LHCN-M2 (cell line): ENCODE results near the gene PPA1. TPM values are rescaled to one million over a fixed set of nuclear protein-coding genes. Genes with fewer than 3 reads are reported as not detected.
A peak's percentile ranks its signal among the peaks of the same experiment; 100 is the strongest.
"Not testable (repeated sequence)": the region's sequence is repeated elsewhere in the genome, so short reads cannot be mapped to it uniquely, and the experiment has no call there.

Experiments used
- DNase-seq: peaks from one replicate; pipeline ENCODE4 v3.0.0-alpha.2; 2012; ENCODE audit warnings: low read depth
- total RNA-seq: library from RNA; depleted of rRNA; stranded (reverse); fragments of >200 nt; gene quantifications from 2 replicates; pipeline ENCODE4 v1.2.3, GENCODE V29; 2014

The PPA1 gene
- total RNA-seq, 1 experiment from 2014 or later: 178 TPM

- no peak for DNase-seq
Measured at GRCh38 chr10:70255329-70256299, 22.4 kb upstream of the PPA1 start.

GRCh38 chr10:70254778-70255328, 21.6 kb upstream of the PPA1 start:
- DNase-seq: no peak

GRCh38 chr10:70253878-70254765, 20.9 kb upstream of the PPA1 start:
- DNase-seq: no peak

- no peak for DNase-seq
Measured at GRCh38 chr10:70250961-70251680, 17.9 kb upstream of the PPA1 start.

GRCh38 chr10:70247360-70247759, 14.1 kb upstream of the PPA1 start:
- no peak for DNase-seq

GRCh38 chr10:70241081-70241480, 7.9 kb upstream of the PPA1 start:
- no peak for DNase-seq

- not testable (repeated sequence) for DNase-seq
Measured at GRCh38 chr10:70239986-70240385, 6.8 kb upstream of the PPA1 start.

- not testable (repeated sequence) for DNase-seq
Measured at GRCh38 chr10:70239077-70239976, 6.1 kb upstream of the PPA1 start.

- DNase-seq: not testable (repeated sequence)
Measured at GRCh38 chr10:70237958-70238536, 4.8 kb upstream of the PPA1 start.

GRCh38 chr10:70234668-70235447, 1.6 kb upstream of the PPA1 start:
- DNase-seq: peak; percentile 13

- DNase-seq: no peak
Measured at GRCh38 chr10:70233939-70234300, 691 bp upstream of the PPA1 start.

GRCh38 chr10:70232859-70233108, 445 bp downstream of the PPA1 start:
- DNase-seq: no peak

GRCh38 chr10:70232155-70232858, 922 bp downstream of the PPA1 start:
- peak; percentile 32 for DNase-seq

GRCh38 chr10:70228491-70228890, 4.7 kb downstream of the PPA1 start:
- no peak for DNase-seq

- no peak for DNase-seq
Measured at GRCh38 chr10:70227548-70228320, 5.5 kb downstream of the PPA1 start.

- no peak for DNase-seq
Measured at GRCh38 chr10:70223728-70224127, 9.5 kb downstream of the PPA1 start.

GRCh38 chr10:70222811-70223447, 10.3 kb downstream of the PPA1 start:
- not testable (repeated sequence) for DNase-seq
